K562 (cell line): Measurements from ENCODE around the gene CAPN13. TPM values are rescaled to one million over a fixed set of nuclear protein-coding genes. Genes with fewer than 3 reads are reported as not detected.

ENCODE experiments used
- ATAC-seq: fragments of 200-7000 bp; cut with Tn5 transposase; 3 replicates; pipeline ENCODE4 v1.9.1; 2020; ENCODE audit warnings: moderate library complexity
- BruUV-seq: library from RNA; stranded (reverse); fragments of 400-500 nt; replicated peaks from 2 replicates; lab custom pipeline; 2021; lab: Mats Ljungman, UMichigan
- CTCF ChIA-PET: fragments of 300-600 bp; formaldehyde crosslinking; extraction: SDS; loops from one replicate; lab custom pipeline; 2021; ENCODE audit warnings: low intra/inter-chr PET ratio; lab: Yijun Ruan, JAX
- POLR2A ChIA-PET: fragments of 300-600, 350-650 bp; sonication (Branson Sonifier 250); formaldehyde crosslinking; extraction: SDS; loops from one replicate; lab custom pipeline; 2021; ENCODE audit warnings: antibody characterized with exemption, inconsistent platforms; lab: Yijun Ruan, JAX
- DNase-seq, 4 experiments: peaks; one replicate each; pipeline versions ENCODE4 v3.0.0 to v3.0.0-alpha.2; 2011 to 2018; ENCODE audit warnings: low spot score in 3 of 4, mixed read lengths in 3 of 4; ENCODE audit errors: extremely low read depth in 1 of 4
- FAIRE-seq: peaks from 2 replicates; lab custom pipeline; 2011; peaks lifted over from hg19 to GRCh38; lab: Jason Lieb, UNC
- H2AFZ ChIP-seq: 2 replicates; pipeline ENCODE4 v1.6.0; 2011; ENCODE audit warnings: low read depth, low read length, control low read depth, inconsistent platforms
- H3K27ac ChIP-seq: fragments of 200-600 bp; 3 replicates; pipeline ENCODE4 v1.8.0; 2011; ENCODE audit warnings: low read depth, mild to moderate bottlenecking, control low read depth, inconsistent platforms, low read length, moderate library complexity, mixed read lengths; ENCODE audit errors: extremely low read depth
- H3K27me3 ChIP-seq, 2 experiments: fragments of 300-600 bp in 1 of 2; 2 replicates in 1 of 2; 3 replicates in 1 of 2; pipeline versions ENCODE4 v1.6.0 to v1.8.0; 2011; ENCODE audit warnings: inconsistent platforms in 2 of 2, low read length in 2 of 2, mild to moderate bottlenecking in 1 of 2, mixed read lengths in 1 of 2, moderate library complexity in 1 of 2; ENCODE audit not compliant: control insufficient read depth in 2 of 2, insufficient read depth in 2 of 2
- H3K36me3 ChIP-seq: fragments of 300-600 bp; 3 replicates; pipeline ENCODE4 v1.8.0; 2011; ENCODE audit warnings: mild to moderate bottlenecking, low read length, inconsistent platforms; ENCODE audit not compliant: control insufficient read depth, insufficient read depth
- H3K4me1 ChIP-seq, 2 experiments: fragments of 200-600 bp in 1 of 2; replicated peaks in 1 of 2; 2 replicates in 1 of 2; 3 replicates in 1 of 2; pipeline versions ENCODE4 v1.5.1 to v1.8.0; 2011; ENCODE audit warnings: inconsistent platforms in 2 of 2, low read length in 2 of 2, mild to moderate bottlenecking in 1 of 2, mixed read lengths in 1 of 2, moderate library complexity in 1 of 2; ENCODE audit not compliant: control insufficient read depth in 2 of 2, insufficient read depth in 2 of 2
- H3K4me2 ChIP-seq: 2 replicates; pipeline ENCODE4 v1.6.1; 2011; ENCODE audit warnings: low read length, control low read depth, inconsistent platforms, mixed read lengths; ENCODE audit not compliant: insufficient read depth
- H3K4me3 ChIP-seq: fragments of 200-600 bp; sonication (generic), shearing (Covaris generic); 2 replicates; pipeline ENCODE4 v1.5.1; 2016; ENCODE audit warnings: control low read depth, inconsistent platforms
- H3K79me2 ChIP-seq: fragments of 200-600 bp; 3 replicates; pipeline ENCODE4 v1.8.0; 2011; ENCODE audit warnings: low read length, inconsistent platforms; ENCODE audit not compliant: control insufficient read depth, insufficient read depth
- H3K9ac ChIP-seq, 2 experiments: 2 replicates each; pipeline versions ENCODE4 v1.6.0 to v1.6.1; 2011; ENCODE audit warnings: low read depth in 2 of 2, low read length in 2 of 2, control low read depth in 1 of 2, inconsistent platforms in 1 of 2, mild to moderate bottlenecking in 1 of 2, mixed read lengths in 1 of 2; ENCODE audit not compliant: insufficient read depth in 1 of 2
- H3K9me1 ChIP-seq: one replicate; pipeline ENCODE4 v1.6.0; 2011; ENCODE audit warnings: inconsistent platforms, mild to moderate bottlenecking, low read length, moderate library complexity; ENCODE audit not compliant: control insufficient read depth, insufficient read depth
- H3K9me3 ChIP-seq: replicated peaks from 2 replicates; pipeline ENCODE4 v1.5.1; 2011; ENCODE audit warnings: low read depth, low read length, inconsistent platforms; ENCODE audit not compliant: control insufficient read depth, insufficient read depth
- H4K20me1 ChIP-seq: replicated peaks from 2 replicates; pipeline ENCODE4 v1.6.1; 2011; ENCODE audit warnings: low read length, inconsistent platforms, mixed read lengths; ENCODE audit not compliant: control insufficient read depth, insufficient read depth
- ATF4 ChIP-seq: fragments of 450-650 bp; formaldehyde crosslinking; IDR thresholded peaks from 2 replicates; pipeline ENCODE4 v1.4.0; 2022; ENCODE audit warnings: mild to moderate bottlenecking, moderate library complexity
- CREBBP ChIP-seq: IDR thresholded peaks from one replicate; pipeline ENCODE4 v1.6.1; 2012; ENCODE audit warnings: low read depth, mild to moderate bottlenecking, control low read depth, inconsistent platforms, low read length
- CXXC5 ChIP-seq: fragments of 250-450 bp; sonication (Bioruptor Pico); IDR thresholded peaks from 2 replicates; pipeline ENCODE4 v1.8.0; 2022; ENCODE audit warnings: inconsistent platforms, mild to moderate bottlenecking, moderate library complexity
- HLTF ChIP-seq: fragments of 450-650 bp; IDR thresholded peaks from 2 replicates; pipeline ENCODE4 v1.6.1; 2016
- IRF1 ChIP-seq: sonication (generic); formaldehyde crosslinking; IDR thresholded peaks from 2 replicates; pipeline ENCODE4 v1.8.0; 2022; ENCODE audit warnings: missing genetic modification reagents, mild to moderate bottlenecking, borderline replicate concordance
- MAFK ChIP-seq: IDR thresholded peaks from 2 replicates; pipeline ENCODE4 v1.6.1; 2011; ENCODE audit warnings: low read length, improper control_type of control experiment
- MEF2A ChIP-seq: IDR thresholded peaks from 2 replicates; pipeline ENCODE4 v1.6.1; 2011; ENCODE audit warnings: low read depth, mild to moderate bottlenecking, low read length, moderate library complexity; ENCODE audit not compliant: control insufficient read depth
- RCOR1 ChIP-seq, 2 experiments: IDR thresholded peaks; 2 replicates each; pipeline ENCODE4 v1.6.1; 2012; ENCODE audit warnings: low read depth in 2 of 2, low read length in 2 of 2, borderline replicate concordance in 1 of 2, improper control_type of control experiment in 1 of 2
- U2AF1 ChIP-seq: fragments of 200-400 bp; formaldehyde crosslinking; optimal IDR thresholded peaks from 2 replicates; pipeline ENCODE3; 2017; ENCODE audit warnings: mild to moderate bottlenecking, low read depth, low read length, moderate library complexity
- ZBTB33 ChIP-seq: sonication (generic); formaldehyde crosslinking; IDR thresholded peaks from 2 replicates; pipeline ENCODE4 v1.8.1; 2023; ENCODE audit warnings: mild to moderate bottlenecking, missing genetic modification reagents
- ZNF511 ChIP-seq: sonication (generic); formaldehyde crosslinking; IDR thresholded peaks from 2 replicates; pipeline ENCODE4 v1.8.0; 2022; ENCODE audit warnings: mild to moderate bottlenecking, missing genetic modification reagents
- ZNF79 ChIP-seq: fragments of 250-450 bp; sonication (Bioruptor Pico); IDR thresholded peaks from 2 replicates; pipeline ENCODE4 v1.4.0; 2020; ENCODE audit warnings: low read depth, mild to moderate bottlenecking, moderate library complexity
- WGBS: fragments of 100-300 bp; shearing (Covaris generic); methylation state at CpG from one replicate; pipeline ENCODE4 v1.1.6; 2016; ENCODE audit warnings: low coverage, mixed read lengths; ENCODE audit not compliant: insufficient coverage; ENCODE audit errors: missing lambda C conversion rate; 5-methylcytosine and 5-hydroxymethylcytosine counted together
- in situ Hi-C: fragments of 300-500 bp; cut with MboI; formaldehyde crosslinking; loops from 4 replicates; pipeline ENCODE4 v1.15.0; 2018; ENCODE audit warnings: inconsistent platforms, mixed read lengths
- intact Hi-C: fragments of 100-400 bp; cut with micrococcal nuclease; formaldehyde crosslinking; loops from 2 replicates; pipeline ENCODE4 v1.14.2; 2022
- polyA plus RNA-seq, 8 experiments: library from polyadenylated mRNA; depleted of rRNA in 4 of 8; stranded (reverse) in 5 of 8; unstranded in 3 of 8; fragments of >200 nt; fragmentation: Nextera tagmentation in 2 of 8; fragmentation: Illumina TruSeq in 1 of 8; extraction: Ambion mirVana in 2 of 8; extraction: Trizol in 1 of 8; gene quantifications; 2 replicates each; pipeline versions ENCODE4 v1.2.1 to v1.2.3, GENCODE V29; 2011 to 2014; ENCODE audit warnings: inconsistent platforms in 1 of 8, missing spikeins in 1 of 8
- total RNA-seq, 7 experiments: library from RNA; depleted of rRNA in 6 of 7; stranded (reverse); fragments of >200 nt in 6 of 7; fragmentation: Illumina TruSeq in 2 of 7; extraction: Trizol in 2 of 7; gene quantifications; 2 replicates each; pipeline versions ENCODE4 v1.2.1 to v1.2.3, GENCODE V29; 2011 to 2021; ENCODE audit warnings: low replicate concordance in 1 of 7

CAPN13 gene
- total and polyA plus RNA-seq, 9 of the 15 experiments (the other 6 are each of a cell fraction or from before 2014, with no cell fraction given), result not detected

- no peak for TF ChIP-seq RCOR1 (IDR thresholded peaks at IDR 0.05; ENCODE audit: borderline replicate concordance in 1 of 2, low read depth in 2 of 2, low read length in 2 of 2)
These were observed 16.4 kb downstream of the CAPN13 start (continued) for GRCh38 chr2:30790879-30791278.

- no peaks in the 10 kb centered on the region for H3K9me1 ChIP-seq
- FAIRE-seq, result no peak
- no peak overlapping the region for H3K4me2 ChIP-seq
- peaks cover 0 to 11% of the 10 kb centered on the region in 2 experiments; a peak in 1 of 5 replicates for H3K27me3 ChIP-seq
- H3K4me3 ChIP-seq, result no peak overlapping the region
- H3K9ac ChIP-seq, result no peak overlapping the region
- BruUV-seq, result no TSS peak
- H3K79me2 ChIP-seq, result no peaks in the 10 kb centered on the region
- 0% methylated on average over 3 of the region's 4 CpGs for whole genome bisulfite sequencing
- H3K27ac ChIP-seq, result no peak overlapping the region
- no peaks in the 10 kb centered on the region for H4K20me1 ChIP-seq
- ChIA-PET POLR2A (interaction anchor here (0.7 kb wide), 1 partner anchor 10 kb away, joined by 3 read pairs; no protein-coding TSS in a partner anchor), CTCF (no interaction called here)
- no peaks in the 10 kb centered on the region for H3K9me3 ChIP-seq
- H3K36me3 ChIP-seq, result no peaks in the 10 kb centered on the region
- in situ Hi-C loops (no loop called here), intact Hi-C loops (no loop called here)
- H3K4me1 ChIP-seq, result no peaks in the 10 kb centered on the region
- no peak overlapping the region for H2AFZ ChIP-seq
- no peak for ATAC-seq
- no peak for DNase-seq
- TF ChIP-seq MAFK (no peak), CREBBP (no peak), HLTF (no peak), MEF2A (no peak), CXXC5 (CRISPR knock-in tag) (no peak), ZBTB33 (no peak), IRF1 (CRISPR knock-in tag) (no peak), ZNF511 (CRISPR knock-in tag) (no peak), ATF4 (no peak), ZNF79 (no peak), U2AF1 (no peak)
These were observed 17.5 kb downstream of the CAPN13 start for GRCh38 chr2:30789670-30790210.
